Neural cell (in vitro differentiated cells): ENCODE results near the gene PSMA7.

ENCODE experiments used
- CTCF ChIP-seq: fragments of 450-650 bp; IDR thresholded peaks from 2 replicates; pipeline ENCODE4 v1.5.1; 2014; ENCODE audit warnings: antibody characterized with exemption, mild to moderate bottlenecking, moderate library complexity; ENCODE audit not compliant: poor library complexity, severe bottlenecking
- EP300 ChIP-seq: fragments of 450-650 bp; conservative IDR thresholded peaks from 2 replicates; pipeline ENCODE4 v1.6.1; 2014; ENCODE audit warnings: antibody characterized with exemption, mild to moderate bottlenecking, moderate library complexity; ENCODE audit not compliant: poor library complexity, severe bottlenecking
- EZH2 ChIP-seq: fragments of 200-600, 300-800 bp; shearing (Covaris generic), sonication (generic); IDR thresholded peaks from 2 replicates; pipeline ENCODE4 v1.6.1; 2014; ENCODE audit warnings: antibody characterized with exemption, low read length, borderline replicate concordance, mild to moderate bottlenecking; ENCODE audit not compliant: insufficient read depth, poor library complexity, severe bottlenecking
- POLR2AphosphoS5 ChIP-seq: IDR thresholded peaks from 2 replicates; pipeline ENCODE4 v1.6.1; 2012
- REST ChIP-seq: IDR thresholded peaks from 2 replicates; pipeline ENCODE4 v1.6.1; 2012; ENCODE audit warnings: borderline replicate concordance
- SMC3 ChIP-seq: fragments of 450-650 bp; conservative IDR thresholded peaks from 2 replicates; pipeline ENCODE4 v1.6.1; 2014; ENCODE audit warnings: antibody characterized with exemption, mild to moderate bottlenecking, moderate library complexity; ENCODE audit not compliant: poor library complexity

GRCh38 chr20:62089393-62089792 is 53.8 kb downstream of the PSMA7 start:
- TF ChIP-seq CTCF = no peak
- TF ChIP-seq EZH2 = no peak
- no peak for TF ChIP-seq REST
- no peak for TF ChIP-seq POLR2AphosphoS5
- no peak for TF ChIP-seq EP300
- no peak for TF ChIP-seq SMC3
